ENCODE measurements around the gene POU2F1.

DNA sequence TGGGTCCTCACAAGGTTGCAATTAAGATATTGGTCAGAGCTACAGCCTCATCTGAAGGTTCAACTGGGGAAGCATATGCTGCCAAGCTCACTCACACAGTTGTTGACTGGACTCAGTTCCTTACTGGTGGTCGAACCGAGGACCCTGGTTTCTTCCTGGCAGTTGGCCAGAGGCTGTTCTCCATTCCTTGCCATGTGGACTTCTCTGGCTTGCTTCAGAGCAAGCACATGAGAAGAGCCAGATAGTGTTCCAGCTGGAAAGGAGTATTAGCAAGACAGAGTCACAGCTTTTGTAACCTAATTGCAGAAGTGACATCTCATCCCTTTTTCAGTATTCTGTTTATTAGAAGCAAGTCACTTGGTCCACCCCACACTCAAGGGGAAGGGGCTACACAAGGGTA is 23.6 kb downstream of the POU2F1 start:
- TF ChIP-seq, protein P1, sequence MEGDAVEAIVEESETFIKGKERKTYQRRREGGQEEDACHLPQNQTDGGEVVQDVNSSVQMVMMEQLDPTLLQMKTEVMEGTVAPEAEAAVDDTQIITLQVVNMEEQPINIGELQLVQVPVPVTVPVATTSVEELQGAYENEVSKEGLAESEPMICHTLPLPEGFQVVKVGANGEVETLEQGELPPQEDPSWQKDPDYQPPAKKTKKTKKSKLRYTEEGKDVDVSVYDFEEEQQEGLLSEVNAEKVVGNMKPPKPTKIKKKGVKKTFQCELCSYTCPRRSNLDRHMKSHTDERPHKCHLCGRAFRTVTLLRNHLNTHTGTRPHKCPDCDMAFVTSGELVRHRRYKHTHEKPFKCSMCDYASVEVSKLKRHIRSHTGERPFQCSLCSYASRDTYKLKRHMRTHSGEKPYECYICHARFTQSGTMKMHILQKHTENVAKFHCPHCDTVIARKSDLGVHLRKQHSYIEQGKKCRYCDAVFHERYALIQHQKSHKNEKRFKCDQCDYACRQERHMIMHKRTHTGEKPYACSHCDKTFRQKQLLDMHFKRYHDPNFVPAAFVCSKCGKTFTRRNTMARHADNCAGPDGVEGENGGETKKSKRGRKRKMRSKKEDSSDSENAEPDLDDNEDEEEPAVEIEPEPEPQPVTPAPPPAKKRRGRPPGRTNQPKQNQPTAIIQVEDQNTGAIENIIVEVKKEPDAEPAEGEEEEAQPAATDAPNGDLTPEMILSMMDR (IDR thresholded peaks at IDR 0.05): no peak
- TF ChIP-seq POLR2AphosphoS5 (IDR thresholded peaks at IDR 0.05) (no peak), POLR2A (IDR thresholded peaks at IDR 0.05) (no peak)

All from sigmoid colon (tissue), 4 donors.